Occipital lobe (tissue), 3 donors: ENCODE measurements around the gene EHMT2. TPM values are rescaled to one million over a fixed set of nuclear protein-coding genes. Genes with fewer than 3 reads are reported as not detected.
"Not testable (repeated sequence)": the region's sequence is repeated elsewhere in the genome, so short reads cannot be mapped to it uniquely, and the experiment has no call there.

ENCODE experiments used
- DNase-seq: peaks from one replicate; lab custom pipeline; 2025; lab: John Stamatoyannopoulos, UW
- small RNA-seq: library from RNA; depleted of rRNA; stranded (forward); fragments of <200 nt; gene quantifications from one replicate; pipeline ENCODE3, GENCODE V24; 2014
- total RNA-seq: library from RNA; depleted of rRNA; stranded (reverse); fragments of >200 nt; gene quantifications from one replicate; pipeline ENCODE4 v1.2.3, GENCODE V29; 2014

Gene EHMT2
- total RNA-seq, 1 donor from 2014 or later = 83.9 TPM

DNA sequence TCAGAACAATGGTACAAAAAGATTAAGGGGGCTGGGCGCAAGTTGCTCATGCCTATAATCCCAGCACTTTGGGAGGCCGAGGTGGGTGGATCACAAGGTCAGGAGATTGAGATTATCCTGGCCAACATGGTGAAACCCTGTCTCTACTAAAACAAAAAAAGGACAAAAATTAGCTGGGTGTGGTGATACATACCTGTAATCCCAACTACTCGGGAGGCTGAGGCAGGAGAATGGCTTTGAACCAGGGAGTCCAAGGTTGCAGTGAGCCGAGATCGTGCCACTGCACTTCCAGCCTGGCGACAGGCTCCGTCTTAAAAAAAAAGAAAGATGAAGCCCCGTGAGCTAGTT is 57.7 kb downstream of the EHMT2 start:
- DNase-seq = not testable (repeated sequence)

DNA sequence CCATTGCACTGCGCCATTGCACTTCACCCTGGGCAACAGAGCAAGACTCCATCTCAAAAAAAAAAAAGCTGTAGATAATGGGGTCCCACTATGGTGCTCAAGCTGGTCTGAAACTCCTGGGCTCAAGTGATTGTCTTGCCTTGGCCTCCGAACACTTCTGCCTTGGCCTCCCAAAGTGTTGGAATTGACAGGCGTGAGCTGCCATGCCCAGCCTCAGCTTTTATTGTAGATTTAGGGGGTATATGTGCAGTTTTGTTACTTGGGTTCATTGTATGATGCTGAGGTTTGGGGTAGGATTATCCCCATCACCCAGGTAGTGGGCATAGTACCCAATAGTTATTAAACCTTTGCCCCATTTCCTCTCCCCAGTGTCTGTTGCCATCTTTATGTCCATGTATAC is 58.5 kb downstream of the EHMT2 start:
- no peak for DNase-seq

DNA sequence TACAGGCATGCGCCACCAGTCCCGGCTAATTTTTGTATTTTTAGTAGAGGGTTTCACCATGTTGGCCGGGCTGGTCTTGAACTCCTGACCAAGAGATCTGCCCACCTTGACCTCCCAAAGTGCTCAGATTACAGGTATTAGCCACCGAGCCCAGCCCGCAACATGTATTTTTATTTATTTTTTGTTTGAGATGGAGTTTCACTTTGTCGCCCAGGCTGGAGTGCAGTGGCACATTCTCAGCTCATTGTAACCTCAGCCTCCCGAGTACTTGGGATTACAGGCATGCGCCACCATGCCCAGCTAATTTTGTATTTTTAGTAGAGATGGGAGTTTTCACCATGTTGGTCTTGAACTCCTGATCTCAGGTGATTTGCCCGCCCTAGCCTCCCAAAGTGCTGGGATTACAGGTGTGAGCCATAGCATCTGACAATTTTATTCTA is 59.4 kb downstream of the EHMT2 start:
- DNase-seq = not testable (repeated sequence)

DNA sequence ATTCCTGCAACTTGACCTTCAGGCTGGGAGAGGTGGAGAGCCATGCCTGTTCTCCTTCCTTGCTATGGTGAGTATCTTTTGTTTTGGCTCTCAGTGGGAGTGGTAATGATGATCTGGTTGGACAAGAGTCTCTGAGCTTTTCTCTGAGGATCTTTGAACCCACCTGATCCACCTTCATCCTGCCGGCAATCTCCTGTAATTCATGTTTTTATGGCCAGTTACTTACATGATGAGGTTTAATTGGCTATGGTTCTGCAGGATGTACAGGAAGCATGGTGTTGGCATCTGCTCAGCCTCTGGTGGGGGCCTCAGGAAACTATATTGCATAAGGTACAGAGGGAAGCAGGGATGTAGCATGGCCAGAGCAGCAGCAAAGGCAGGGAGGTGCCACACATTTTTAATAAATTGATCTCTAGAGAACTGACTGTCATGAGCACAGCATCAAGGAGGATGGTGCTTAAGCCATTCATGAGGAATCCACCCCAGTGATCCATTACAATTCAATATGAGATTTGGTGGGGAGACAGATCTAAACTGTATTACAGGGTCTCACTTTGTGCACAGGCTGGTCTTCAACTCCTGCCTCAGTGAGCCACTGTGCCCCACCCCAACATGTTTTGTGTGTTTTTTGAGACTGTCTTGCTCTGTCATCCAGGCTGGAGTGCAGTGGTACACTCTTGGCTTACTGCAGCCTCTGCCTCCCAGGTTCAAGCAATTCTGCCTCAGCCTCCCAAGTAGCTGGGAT is 60.0 kb downstream of the EHMT2 start:
- no peak for DNase-seq

DNA sequence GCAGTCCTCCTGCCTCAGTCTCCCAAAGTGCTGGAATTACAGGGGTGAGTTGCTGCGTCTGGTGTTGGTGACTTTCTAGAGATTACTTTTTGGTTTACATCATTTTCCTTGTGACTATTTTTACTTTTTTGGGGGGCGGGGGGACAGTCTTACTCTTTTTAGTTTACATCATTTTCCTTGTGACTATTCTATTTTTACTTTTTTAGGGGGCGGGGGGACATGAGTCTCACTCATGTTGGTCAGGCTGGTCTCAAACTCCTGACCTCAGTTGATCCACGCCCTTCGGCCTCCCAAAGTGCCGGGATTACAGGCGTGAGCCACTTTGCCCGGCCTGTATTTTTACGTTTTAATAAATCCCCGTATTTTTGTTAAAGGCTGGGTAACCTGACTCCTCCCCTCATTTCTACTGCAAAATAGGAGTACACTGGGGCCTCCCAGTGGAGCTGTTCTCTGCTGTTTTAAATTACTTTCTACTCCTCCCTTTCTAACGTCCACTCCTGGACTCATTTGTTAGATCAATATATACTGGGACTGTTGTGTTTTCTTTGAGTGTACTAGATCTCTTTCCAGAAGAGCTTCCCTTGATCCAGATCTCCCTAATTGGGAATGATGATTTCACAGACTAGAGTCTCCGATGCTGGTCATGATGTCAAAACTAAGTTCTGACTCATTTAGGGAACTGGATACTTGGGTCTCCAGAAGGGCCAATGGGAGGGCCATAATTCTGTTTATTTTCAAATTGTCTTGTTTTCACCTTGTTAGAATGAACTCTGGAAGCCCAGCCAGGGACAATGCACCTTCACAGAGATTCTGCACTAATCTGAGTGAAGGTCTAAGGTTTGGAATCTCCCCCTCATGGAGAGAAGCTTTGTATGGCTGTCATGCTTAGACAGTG is 60.8 kb downstream of the EHMT2 start:
- no peak for DNase-seq

DNA sequence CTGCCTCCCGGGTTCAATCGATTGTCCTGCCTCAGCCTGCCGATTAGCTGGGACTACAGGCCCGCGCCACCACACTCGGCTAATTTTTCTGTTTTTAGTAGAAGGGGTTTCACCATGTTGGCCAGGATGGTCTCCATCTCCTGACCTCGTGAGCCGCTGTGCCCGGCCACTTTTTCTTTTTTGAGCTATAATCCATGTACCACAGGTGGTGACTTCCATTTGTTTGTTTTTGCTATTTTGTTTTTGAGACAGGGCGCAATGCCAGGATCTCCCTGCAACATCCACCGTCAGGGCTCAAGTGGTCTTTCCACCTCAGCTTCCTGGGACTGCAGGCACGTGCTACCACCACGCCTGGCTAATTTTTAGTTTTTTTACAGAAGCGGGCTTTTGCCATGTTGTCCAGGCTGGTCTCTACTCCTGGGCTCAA is 61.4 kb downstream of the EHMT2 start:
- no peak for DNase-seq

DNA sequence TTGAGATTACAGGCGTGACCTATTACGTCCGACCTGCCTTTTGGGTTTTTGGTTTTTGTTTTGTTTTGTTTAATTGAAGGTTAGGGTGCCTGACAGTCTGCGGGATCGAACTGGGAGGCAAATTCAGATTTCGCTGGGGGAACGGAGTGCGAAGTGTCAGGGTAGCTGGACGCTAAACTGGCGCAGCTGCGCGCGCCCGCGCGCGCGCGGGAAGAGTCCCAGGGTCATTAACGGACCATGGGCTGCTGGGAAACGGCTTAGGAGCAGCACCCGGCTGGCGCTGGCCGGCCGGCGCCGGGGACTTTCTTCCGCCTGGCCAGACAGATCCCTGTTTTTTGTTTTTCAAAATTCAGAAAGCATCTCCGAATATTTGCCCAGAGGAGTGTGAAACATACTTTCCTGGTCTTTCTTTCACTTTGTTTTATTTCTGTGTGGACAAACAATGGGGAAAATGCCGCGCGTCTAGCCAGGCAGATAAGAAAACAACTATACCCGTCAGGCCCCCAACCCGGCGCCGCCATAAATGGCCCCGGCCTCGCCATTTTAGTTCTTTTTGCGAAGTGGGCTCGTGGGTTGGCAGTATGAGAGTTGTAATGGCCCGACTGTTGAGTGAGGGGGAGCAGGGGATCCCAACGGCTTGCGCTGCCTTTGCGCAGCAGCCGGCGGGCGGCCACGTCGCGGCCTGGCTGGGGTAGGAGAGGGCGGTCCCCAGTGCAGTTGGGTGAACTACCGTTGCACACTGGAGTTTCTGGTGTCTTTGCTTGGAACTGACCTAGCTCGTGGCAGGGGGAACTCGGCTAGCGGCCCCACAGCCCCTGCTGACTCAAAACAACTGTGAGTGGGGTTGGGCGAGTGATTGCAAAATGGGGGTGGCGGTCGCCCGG is 62.9 kb downstream of the EHMT2 start:
- peak; percentile 78 for DNase-seq

DNA sequence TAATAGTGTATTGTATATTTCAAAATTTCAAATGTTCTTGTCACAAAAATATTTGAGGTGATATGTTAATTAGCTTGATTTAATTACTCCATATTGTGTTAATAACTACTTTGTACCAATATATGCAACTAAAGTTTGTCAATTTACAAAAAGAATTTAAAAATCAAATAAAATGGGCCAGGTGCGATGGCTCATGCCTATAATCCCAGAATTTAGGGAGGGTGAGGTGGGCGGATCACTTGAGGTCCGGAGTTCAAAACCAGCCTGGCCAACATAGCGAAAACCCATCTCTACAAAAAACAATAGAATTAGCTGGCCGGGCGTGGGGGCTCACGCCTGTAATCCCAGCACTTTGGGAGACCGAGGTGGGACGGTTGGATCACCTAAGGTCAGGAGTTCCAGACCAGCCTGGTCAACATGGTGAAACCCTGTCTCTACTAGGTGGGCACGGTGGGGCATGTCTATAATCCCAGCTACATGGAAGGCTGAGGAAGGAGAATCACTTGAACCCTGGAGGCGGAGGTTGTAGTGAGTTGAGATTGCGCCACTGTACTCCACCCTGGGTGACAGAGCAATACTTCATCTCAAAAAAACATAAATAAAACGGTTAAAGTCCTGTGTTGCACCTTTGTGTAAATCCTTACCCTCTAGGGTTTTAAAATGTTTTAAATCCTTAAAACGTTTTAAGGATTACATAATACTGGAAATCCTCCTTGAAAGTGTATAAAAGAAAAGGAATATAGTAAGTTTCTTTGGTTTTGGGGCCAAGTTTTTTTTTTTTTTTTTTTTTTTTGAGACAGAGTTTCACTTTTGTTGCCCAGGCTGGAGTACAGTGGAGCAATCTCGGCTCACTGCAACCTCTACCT is 65.9 kb downstream of the EHMT2 start:
- no peak for DNase-seq

DNA sequence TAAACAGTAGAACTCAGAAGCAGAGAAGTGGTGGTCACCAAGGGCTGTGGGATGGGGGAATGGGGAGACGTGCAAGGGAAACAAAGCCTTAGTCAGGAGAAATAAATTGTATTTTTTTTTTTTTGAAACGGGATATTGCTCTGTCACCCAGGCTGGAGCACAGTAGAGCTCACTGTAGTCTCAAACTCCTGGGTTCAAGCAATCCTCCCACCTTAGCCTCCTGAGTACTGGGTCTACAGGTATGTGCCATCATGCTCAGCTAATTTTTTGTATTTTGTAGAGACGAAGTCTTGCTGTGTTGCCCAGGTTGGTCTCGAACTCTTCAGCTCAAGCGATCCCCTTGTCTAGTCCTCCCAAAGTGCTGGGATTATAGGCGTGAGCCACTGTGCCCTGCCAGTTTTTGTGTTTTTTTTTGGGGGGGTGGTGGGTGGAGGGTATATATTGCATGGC is 66.6 kb downstream of the EHMT2 start:
- no peak for DNase-seq

Small RNAs within 50 kb of the gene (small RNA-seq; reads per million reads assigned to genes)
- gene AL645922.1 = not detected
- gene SNORD48 = 119 reads per million, percentile 96 among the genes with 10 or more reads in this experiment
- gene SNORD52 = not detected

Other genes starting within 250 kb of the EHMT2 start
- 118 TPM for gene BAG6, start 245.0 kb downstream of the EHMT2 start, total RNA-seq
- not detected for gene APOM, start 241.8 kb downstream of the EHMT2 start, total RNA-seq
- gene C6orf47, start 236.9 kb downstream of the EHMT2 start, total RNA-seq = 16.2 TPM
- 9.8 TPM for gene GPANK1, start 232.7 kb downstream of the EHMT2 start, total RNA-seq
- 69.9 TPM for gene CSNK2B, start 231.6 kb downstream of the EHMT2 start, total RNA-seq
- 3.4 TPM for gene LY6G5B, start 227.7 kb downstream of the EHMT2 start, total RNA-seq
- gene LY6G5C, start 216.6 kb downstream of the EHMT2 start, total RNA-seq = 3.1 TPM
- 48.2 TPM for gene ABHD16A, start 194.4 kb downstream of the EHMT2 start, total RNA-seq
- gene LY6G6F, start 190.8 kb downstream of the EHMT2 start, total RNA-seq = not detected
- gene LY6G6D, start 182.3 kb downstream of the EHMT2 start, total RNA-seq = not detected
- 0.31 TPM for gene LY6G6C, start 176.0 kb downstream of the EHMT2 start, total RNA-seq
- not detected for gene MPIG6B, start 174.3 kb downstream of the EHMT2 start, total RNA-seq
- gene DDAH2, start 168.4 kb downstream of the EHMT2 start, total RNA-seq = 117 TPM
- gene CLIC1, start 161.2 kb downstream of the EHMT2 start, total RNA-seq = 35.2 TPM
- gene MSH5, start 157.7 kb downstream of the EHMT2 start, total RNA-seq = 4.2 TPM
- 0.31 TPM for gene SAPCD1, start 135.0 kb downstream of the EHMT2 start, total RNA-seq
- 0.31 TPM for gene VWA7, start 120.4 kb downstream of the EHMT2 start, total RNA-seq
- gene VARS1, start 101.9 kb downstream of the EHMT2 start, total RNA-seq = 25.6 TPM
- gene LSM2, start 90.7 kb downstream of the EHMT2 start, total RNA-seq = 22.9 TPM
- 4.4 TPM for gene HSPA1L, start 82.4 kb downstream of the EHMT2 start, total RNA-seq
- 117 TPM for gene HSPA1A, start 82.2 kb downstream of the EHMT2 start, total RNA-seq
- gene HSPA1B, start 70.0 kb downstream of the EHMT2 start, total RNA-seq = 121 TPM
- gene NEU1, start 34.9 kb downstream of the EHMT2 start, total RNA-seq = 20.3 TPM
- not detected for gene SLC44A4, start 18.7 kb downstream of the EHMT2 start, total RNA-seq
- 25.6 TPM for gene ZBTB12, start 4.4 kb upstream of the EHMT2 start, total RNA-seq
- gene C2, start 30.0 kb upstream of the EHMT2 start, total RNA-seq = 4.7 TPM
- 0.62 TPM for gene CFB, start 48.4 kb upstream of the EHMT2 start, total RNA-seq
- gene NELFE, start 61.3 kb upstream of the EHMT2 start, total RNA-seq = 37.4 TPM
- 27.6 TPM for gene SKIC2, start 61.5 kb upstream of the EHMT2 start, total RNA-seq
- gene DXO, start 74.4 kb upstream of the EHMT2 start, total RNA-seq = 6.9 TPM
- 8.6 TPM for gene C4A, start 84.4 kb upstream of the EHMT2 start, total RNA-seq
- 9.2 TPM for gene C4B, start 117.1 kb upstream of the EHMT2 start, total RNA-seq
- not detected for gene CYP21A2, start 140.7 kb upstream of the EHMT2 start, total RNA-seq
- 2.5 TPM for gene TNXB, start 211.6 kb upstream of the EHMT2 start, total RNA-seq
- gene ATF6B, start 230.5 kb upstream of the EHMT2 start, total RNA-seq = 15.4 TPM
- 3.3 TPM for gene FKBPL, start 232.6 kb upstream of the EHMT2 start, total RNA-seq